Adrenal gland (tissue), 12 donors: ENCODE data around the gene TEX264. TPM values are rescaled to one million over a fixed set of nuclear protein-coding genes. Genes with fewer than 3 reads are reported as not detected.

Source experiments
- DNase-seq, 7 donors: peaks; one replicate each; pipeline ENCODE4 v3.0.0-alpha.2; 2019 to 2020
- H3K27ac ChIP-seq, 5 donors: fragments of 200-600 bp; sonication (generic) in 4 of 5; 1 replicate in 3 of 5; 2 replicates in 2 of 5; pipeline versions ENCODE4 v1.5.1 to v1.8.0; 2016 to 2020; ENCODE audit warnings: mild to moderate bottlenecking in 1 of 5
- H3K27me3 ChIP-seq: fragments of 200-600 bp; 2 replicates; pipeline ENCODE4 v1.8.0; 2021
- H3K36me3 ChIP-seq, 2 donors: fragments of 200-600 bp; replicated peaks in 1 of 2; 1 replicate in 1 of 2; 2 replicates in 1 of 2; pipeline versions ENCODE4 v1.5.1 to v1.8.0; 2018 to 2022
- H3K4me1 ChIP-seq, 2 donors: fragments of 200-600 bp; replicated peaks in 1 of 2; 1 replicate in 1 of 2; 2 replicates in 1 of 2; pipeline versions ENCODE4 v1.5.1 to v1.8.0; 2018 to 2021
- H3K4me3 ChIP-seq, 4 donors: fragments of 200-600 bp; sonication (generic) in 3 of 4; one replicate each; pipeline ENCODE4 v1.5.1; 2016 to 2018
- H3K9me3 ChIP-seq, 3 donors: fragments of 200-600 bp; sonication (generic) in 1 of 3; replicated peaks in 1 of 3; 1 replicate in 2 of 3; 2 replicates in 1 of 3; pipeline versions ENCODE4 v1.5.1 to v1.8.0; 2016 to 2021
- CTCF ChIP-seq, 6 experiments: fragments of 450-650 bp in 4 of 6; fragments of 200-600 bp in 2 of 6; sonication (generic) in 1 of 6; IDR thresholded peaks; 1 replicate in 5 of 6; 2 replicates in 1 of 6; pipeline versions ENCODE4 v1.5.1 to v1.8.0; 2016 to 2021; ENCODE audit warnings: antibody characterized with exemption in 6 of 6, mild to moderate bottlenecking in 2 of 6, moderate library complexity in 1 of 6
- POLR2A ChIP-seq, 2 donors: fragments of 450-650 bp; IDR thresholded peaks; one replicate each; pipeline ENCODE4 v1.6.1; 2017; ENCODE audit warnings: antibody characterized with exemption in 2 of 2, mild to moderate bottlenecking in 2 of 2, moderate library complexity in 1 of 2
- WGBS, 4 donors: extraction: QIAGEN DNeasy Blood & Tissue Kit in 2 of 4; methylation state at CpG; one replicate each; pipeline versions ENCODE4 v1.1.5 to v1.1.7; 2013 to 2017; 5-methylcytosine and 5-hydroxymethylcytosine counted together
- intact Hi-C, 2 donors: fragments of 100-400 bp; cut with DNase I; formaldehyde crosslinking; loops; one replicate each; pipeline versions ENCODE4 v1.14.1 to v1.15.0; 2022 to 2023
- polyA plus RNA-seq, 3 donors: library from polyadenylated mRNA; stranded (reverse); fragments of 200-250 nt in 2 of 3; fragments of 350-450 nt in 1 of 3; fragmentation: Illumina TruSeq in 1 of 3; extraction: RNeasy Lipid Tissue Mini Kit (QIAGEN cat#74804) in 1 of 3; gene quantifications; one replicate each; pipeline ENCODE4 v1.2.3, GENCODE V29; 2013 to 2014
- total RNA-seq, 9 donors: library from RNA; depleted of rRNA in 4 of 9; stranded (reverse); fragments of >200 nt in 4 of 9; fragments of 120-200 nt in 1 of 9; fragmentation: NEBNext Ultra II Directional in 1 of 9; extraction: Animal tissue kit (Norgen Biotek cat#: 25700) in 1 of 9; gene quantifications; one replicate each; pipeline versions ENCODE4 v1.1.0 to v1.2.4, GENCODE V29; 2013 to 2023
- donor health status: healthy with polysubstance abuse.
- donor health status: Bipolar disorder and iron deficiency.
- donor health status: DM: yes; HTN: yes; CAD: no.
- donor health status: DM: no; HTN: no; CAD: no.
- donor health status: DM: no; HTN: no; CAD: no.
- donor health status: DM: yes; HTN: yes; CAD: no.

The TEX264 gene
- total and polyA plus RNA-seq, 12 donors: 64.7 to 207 (median 125) TPM

- no peak for DNase-seq
- WGBS, 4 donors: 87 to 95% (median 94%) methylated on average over 4 of the region's 4 CpGs
- TF ChIP-seq POLR2A (IDR thresholded peaks at IDR 0.05) (no peak), CTCF (IDR thresholded peaks at IDR 0.05) (no peak)
- Histone ChIP-seq H3K4me3 (no peak overlapping the region), H3K27ac (no peak overlapping the region), H3K27me3 (no peaks in the 10 kb centered on the region), H3K4me1 (no peaks in the 10 kb centered on the region), H3K9me3 (no peaks in the 10 kb centered on the region), H3K36me3 (peaks cover 0 to 45% of the 10 kb centered on the region in 2 donors)
- intact Hi-C loops: no loop called here
Measured at GRCh38 chr3:51630513-51630912, 40.5 kb upstream of the TEX264 start.

GRCh38 chr3:51637144-51637940 lies 33.7 kb upstream of the TEX264 start:
- intact Hi-C loops: no loop called here
- TF ChIP-seq POLR2A (IDR thresholded peaks at IDR 0.05) (no peak), CTCF (IDR thresholded peaks at IDR 0.05) (no peak)
- H3K36me3 ChIP-seq: peaks cover 0 to 71% of the 10 kb centered on the region in 2 donors

GRCh38 chr3:51637941-51638471 lies 33.0 kb upstream of the TEX264 start:
- H3K27ac ChIP-seq: no peak overlapping the region
- 69 to 79% (median 72%) methylated on average over 6 of the region's 6 CpGs for WGBS, 4 donors
- peak in 6 of 7 donors; percentile 40 to 81 (median 58) for DNase-seq
- H3K4me3 ChIP-seq: no peak overlapping the region
- no peaks in the 10 kb centered on the region for H3K9me3 ChIP-seq
- peaks cover 0 to 71% of the 10 kb centered on the region in 2 donors for H3K36me3 ChIP-seq
- H3K4me1 ChIP-seq: no peaks in the 10 kb centered on the region
- intact Hi-C loops: loop anchor here in 1 of 2 donors (2.0 kb wide), 1 partner anchor 133 kb away; no protein-coding TSS in a partner anchor
- TF ChIP-seq POLR2A (IDR thresholded peaks at IDR 0.05) (no peak), CTCF (IDR thresholded peaks at IDR 0.05) (peak; percentile 56 to 94 (median 74))
- H3K27me3 ChIP-seq: no peaks in the 10 kb centered on the region

More at GRCh38 chr3:51637144-51637940, 33.7 kb upstream of the TEX264 start:
- Histone ChIP-seq H3K9me3 (no peaks in the 10 kb centered on the region), H3K4me3 (no peak overlapping the region), H3K27ac (no peak overlapping the region), H3K27me3 (no peaks in the 10 kb centered on the region), H3K4me1 (no peaks in the 10 kb centered on the region)
- no peak for DNase-seq
- WGBS, 4 donors: 95 to 98% (median 97%) methylated on average over 10 to 14 of the region's 14 CpGs

GRCh38 chr3:51642462-51642861 lies 28.6 kb upstream of the TEX264 start:
- Histone ChIP-seq H3K4me1 (no peaks in the 10 kb centered on the region), H3K27ac (no peak overlapping the region), H3K36me3 (peaks cover 0 to 91% of the 10 kb centered on the region in 2 donors), H3K4me3 (no peak overlapping the region), H3K27me3 (no peaks in the 10 kb centered on the region), H3K9me3 (no peaks in the 10 kb centered on the region)
- TF ChIP-seq POLR2A (IDR thresholded peaks at IDR 0.05) (no peak), CTCF (IDR thresholded peaks at IDR 0.05) (peak in 5 of 6 experiments; percentile 8 to 34 (median 23))
- intact Hi-C loops: no loop called here
- 9 to 19% (median 13%) methylated on average over 2 of the region's 2 CpGs for WGBS, 4 donors
- no peak for DNase-seq
